H9 (cell line): Measurements from ENCODE around the gene OR2B3. TPM values are rescaled to one million over a fixed set of nuclear protein-coding genes. Genes with fewer than 3 reads are reported as not detected.
"Not testable (repeated sequence)": the region's sequence is repeated elsewhere in the genome, so short reads cannot be mapped to it uniquely, and the experiment has no call there.

ENCODE experiments used
- DNase-seq: peaks from one replicate; pipeline ENCODE4 v3.0.0-alpha.2; 2017
- H2AFZ ChIP-seq: one replicate; pipeline ENCODE4 v1.6.1; 2013; ENCODE audit warnings: mild to moderate bottlenecking, low read length, control low read depth, moderate library complexity
- H2AK5ac ChIP-seq: 2 replicates; pipeline ENCODE4 v1.6.1; 2013; ENCODE audit warnings: low read length, control low read depth, mixed read lengths; ENCODE audit not compliant: insufficient read length
- H2BK120ac ChIP-seq: one replicate; pipeline ENCODE4 v1.6.1; 2013; ENCODE audit warnings: low read depth, mild to moderate bottlenecking, low read length, control low read depth, inconsistent platforms; ENCODE audit not compliant: poor library complexity, severe bottlenecking
- H2BK12ac ChIP-seq: 2 replicates; pipeline ENCODE4 v1.6.1; 2013; ENCODE audit warnings: low read length, control low read depth, mixed read lengths, low read depth; ENCODE audit not compliant: insufficient read length
- H2BK15ac ChIP-seq: 2 replicates; pipeline ENCODE4 v1.6.1; 2013; ENCODE audit warnings: low read depth, low read length, control low read depth
- H2BK20ac ChIP-seq: one replicate; pipeline ENCODE4 v1.6.1; 2013; ENCODE audit warnings: low read depth, mild to moderate bottlenecking, low read length, control low read depth, inconsistent platforms; ENCODE audit not compliant: poor library complexity, severe bottlenecking
- H2BK5ac ChIP-seq: 2 replicates; pipeline ENCODE4 v1.6.1; 2013; ENCODE audit warnings: low read length, control low read depth, mixed read lengths; ENCODE audit not compliant: insufficient read length
- H3K14ac ChIP-seq: 2 replicates; pipeline ENCODE4 v1.6.1; 2013; ENCODE audit warnings: low read length, control low read depth; ENCODE audit not compliant: insufficient read depth
- H3K18ac ChIP-seq: 2 replicates; pipeline ENCODE4 v1.6.1; 2013; ENCODE audit warnings: low read depth, mild to moderate bottlenecking, mixed read lengths, low read length, control low read depth; ENCODE audit not compliant: insufficient read length
- H3K23ac ChIP-seq: 2 replicates; pipeline ENCODE4 v1.6.1; 2013; ENCODE audit warnings: low read length, control low read depth, mixed read lengths, low read depth; ENCODE audit not compliant: insufficient read length
- H3K23me2 ChIP-seq: 2 replicates; pipeline ENCODE4 v1.6.1; 2013; ENCODE audit warnings: low read depth, mild to moderate bottlenecking, mixed read lengths, low read length, control low read depth; ENCODE audit not compliant: insufficient read length, poor library complexity, severe bottlenecking
- H3K27ac ChIP-seq: 2 replicates; pipeline ENCODE4 v1.5.1; 2013; ENCODE audit warnings: low read length, control low read depth, mixed read lengths, low read depth; ENCODE audit not compliant: insufficient read length
- H3K27me3 ChIP-seq: 2 replicates; pipeline ENCODE4 v1.6.1; 2013; ENCODE audit warnings: low read length, control low read depth, inconsistent platforms; ENCODE audit not compliant: insufficient read depth
- H3K4ac ChIP-seq: 2 replicates; pipeline ENCODE4 v1.6.1; 2013; ENCODE audit warnings: low read depth, mild to moderate bottlenecking, control low read depth, inconsistent platforms, low read length, moderate library complexity
- H3K4me1 ChIP-seq: 2 replicates; pipeline ENCODE4 v1.6.1; 2013; ENCODE audit warnings: low read length, control low read depth, inconsistent platforms; ENCODE audit not compliant: insufficient read depth
- H3K4me2 ChIP-seq: 2 replicates; pipeline ENCODE4 v1.6.1; 2013; ENCODE audit warnings: low read length, control low read depth, mixed read lengths; ENCODE audit not compliant: insufficient read length, insufficient read depth
- H3K56ac ChIP-seq: 2 replicates; pipeline ENCODE4 v1.6.1; 2013; ENCODE audit warnings: low read depth, mild to moderate bottlenecking, mixed read lengths, low read length, control low read depth; ENCODE audit not compliant: insufficient read length
- H3K79me1 ChIP-seq: 2 replicates; pipeline ENCODE4 v1.6.1; 2013; ENCODE audit warnings: low read depth, mild to moderate bottlenecking, moderate library complexity, low read length, control low read depth, inconsistent platforms; ENCODE audit not compliant: insufficient read depth, poor library complexity, severe bottlenecking
- H3K79me2 ChIP-seq: 2 replicates; pipeline ENCODE4 v1.6.1; 2013; ENCODE audit warnings: low read length, control low read depth, inconsistent platforms; ENCODE audit not compliant: insufficient read depth
- H3K9ac ChIP-seq: 2 replicates; pipeline ENCODE4 v1.6.1; 2013; ENCODE audit warnings: low read length, control low read depth, mixed read lengths; ENCODE audit not compliant: insufficient read length; ENCODE audit errors: extremely low read depth
- H3K9me3 ChIP-seq: one replicate; pipeline ENCODE4 v1.6.1; 2013; ENCODE audit warnings: low read depth, low read length, inconsistent platforms; ENCODE audit not compliant: control insufficient read depth
- H3T11ph ChIP-seq: one replicate; pipeline ENCODE4 v1.6.1; 2013; ENCODE audit warnings: mild to moderate bottlenecking, low read length, control low read depth, inconsistent platforms
- H4K20me1 ChIP-seq: one replicate; pipeline ENCODE4 v1.6.1; 2013; ENCODE audit not compliant: control insufficient read depth, insufficient read length, insufficient read depth
- H4K5ac ChIP-seq: 2 replicates; pipeline ENCODE4 v1.6.1; 2013; ENCODE audit warnings: low read depth, mild to moderate bottlenecking, mixed read lengths, low read length, control low read depth; ENCODE audit not compliant: insufficient read length
- H4K8ac ChIP-seq: replicated peaks from 2 replicates; pipeline ENCODE4 v1.6.1; 2013; ENCODE audit warnings: low read length, control low read depth, mixed read lengths, low read depth; ENCODE audit not compliant: insufficient read length
- H4K91ac ChIP-seq: 2 replicates; pipeline ENCODE4 v1.6.1; 2013; ENCODE audit warnings: low read depth, mild to moderate bottlenecking, moderate library complexity, mixed read lengths, low read length, control low read depth; ENCODE audit not compliant: insufficient read length
- H3K27ac Mint-ChIP-seq, 3 experiments: 2 replicates in 2 of 3; 3 replicates in 1 of 3; pipeline ENCODE4 v1.8.0; 2020 to 2021; ENCODE audit warnings: mixed read lengths in 3 of 3, mild to moderate bottlenecking in 1 of 3, moderate library complexity in 1 of 3
- H3K27me3 Mint-ChIP-seq: 2 replicates; pipeline ENCODE4 v1.8.0; 2021; ENCODE audit warnings: low read depth, mild to moderate bottlenecking, moderate library complexity, mixed read lengths
- H3K36me3 Mint-ChIP-seq, 3 experiments: 2 replicates in 2 of 3; 3 replicates in 1 of 3; pipeline ENCODE4 v1.8.0; 2020 to 2021; ENCODE audit warnings: low read depth in 3 of 3, mixed read lengths in 3 of 3; ENCODE audit not compliant: insufficient read depth in 1 of 3
- H3K4me1 Mint-ChIP-seq, 2 experiments: 2 replicates each; pipeline ENCODE4 v1.8.0; 2020; ENCODE audit warnings: mixed read lengths in 2 of 2
- H3K4me3 Mint-ChIP-seq, 2 experiments: 2 replicates in 1 of 2; 3 replicates in 1 of 2; pipeline ENCODE4 v1.8.0; 2020 to 2021; ENCODE audit warnings: mild to moderate bottlenecking in 2 of 2, mixed read lengths in 2 of 2, moderate library complexity in 1 of 2
- H3K9me3 Mint-ChIP-seq, 2 experiments: 2 replicates in 1 of 2; 3 replicates in 1 of 2; pipeline ENCODE4 v1.8.0; 2020; ENCODE audit warnings: mild to moderate bottlenecking in 2 of 2, mixed read lengths in 2 of 2, moderate library complexity in 1 of 2
- CTCF ChIP-seq: fragments of 200-600 bp; sonication (generic); conservative IDR thresholded peaks from 3 replicates; pipeline ENCODE4 v1.8.0; 2021; ENCODE audit warnings: antibody characterized with exemption, mild to moderate bottlenecking
- WGBS: extraction: QIAGEN DNeasy Blood & Tissue Kit; methylation state at CpG from one replicate; pipeline ENCODE4 v1.1.7; 2013; ENCODE audit warnings: missing lambda C conversion rate, low lambda C conversion rate, mixed read lengths; ENCODE audit not compliant: insufficient read length; ENCODE audit errors: extremely low coverage; 5-methylcytosine and 5-hydroxymethylcytosine counted together
- total RNA-seq: library from RNA; stranded (reverse); gene quantifications from 2 replicates; pipeline ENCODE4 v1.2.1, GENCODE V29; 2021

The OR2B3 gene
- total RNA-seq, 1 experiment from 2014 or later = not detected

GRCh38 chr6:29129326-29130012 lies 42.4 kb upstream of the OR2B3 start:
- no peaks in the 10 kb centered on the region for H3K27me3 ChIP-seq
- H3K14ac ChIP-seq = no peak overlapping the region
- no peak overlapping the region for H3K9ac ChIP-seq
- H3K23ac ChIP-seq = no peak overlapping the region
- no peak overlapping the region for H4K91ac ChIP-seq
- H3K27me3 Mint-ChIP-seq = peaks cover 12% of the 10 kb centered on the region
- H3K79me1 ChIP-seq = no peaks in the 10 kb centered on the region
- H3K23me2 ChIP-seq = no peaks in the 10 kb centered on the region
- H3T11ph ChIP-seq = no peak overlapping the region
- H2BK12ac ChIP-seq = no peak overlapping the region
- H2BK120ac ChIP-seq = no peak overlapping the region
- H4K5ac ChIP-seq = no peak overlapping the region
- no peak overlapping the region for H2AFZ ChIP-seq
- no peak overlapping the region for H3K4me2 ChIP-seq
- no peaks in the 10 kb centered on the region for H4K20me1 ChIP-seq
- H3K27ac ChIP-seq = no peak overlapping the region
- H2AK5ac ChIP-seq = no peak overlapping the region
- H3K4ac ChIP-seq = no peak overlapping the region
- H3K4me1 Mint-ChIP-seq = no peaks in the 10 kb centered on the region
- H3K18ac ChIP-seq = no peak overlapping the region
- H3K9me3 Mint-ChIP-seq = no peaks in the 10 kb centered on the region
- H2BK15ac ChIP-seq = no peak overlapping the region
- TF ChIP-seq CTCF = no peak
- H3K4me3 Mint-ChIP-seq = no peak overlapping the region
- H4K8ac ChIP-seq = no peak overlapping the region
- no peak for DNase-seq
- H3K79me2 ChIP-seq = no peaks in the 10 kb centered on the region
- no peaks in the 10 kb centered on the region for H3K4me1 ChIP-seq
- no peaks in the 10 kb centered on the region for H3K9me3 ChIP-seq
- no peak overlapping the region for H3K56ac ChIP-seq
- no peaks in the 10 kb centered on the region for H3K36me3 Mint-ChIP-seq
- no peak overlapping the region for H2BK20ac ChIP-seq
- H3K27ac Mint-ChIP-seq = no peak overlapping the region
- H2BK5ac ChIP-seq = no peak overlapping the region
- no CpG with 5 or more reads among the region's 15 CpGs for WGBS

- H3K9me3 ChIP-seq, H3K4me1 ChIP-seq, H3K9ac ChIP-seq, H3K79me2 ChIP-seq, H2BK20ac ChIP-seq, H3K4ac ChIP-seq, H2AK5ac ChIP-seq, H3K56ac ChIP-seq, H3K4me1 Mint-ChIP-seq, DNase-seq, H3K4me3 Mint-ChIP-seq, H2BK15ac ChIP-seq, H3K27me3 ChIP-seq, H3K79me1 ChIP-seq, H3K23ac ChIP-seq, H2BK12ac ChIP-seq, H2BK120ac ChIP-seq, H3K14ac ChIP-seq, H3K27ac ChIP-seq, H3K23me2 ChIP-seq, H3K36me3 Mint-ChIP-seq, H4K8ac ChIP-seq, H4K20me1 ChIP-seq, H3K27ac Mint-ChIP-seq, H2AFZ ChIP-seq, H3K9me3 Mint-ChIP-seq, H4K91ac ChIP-seq, H4K5ac ChIP-seq, H3K18ac ChIP-seq, H2BK5ac ChIP-seq, H3K4me2 ChIP-seq, H3T11ph ChIP-seq, H3K27me3 Mint-ChIP-seq: not testable (repeated sequence)
- WGBS = no CpG with 5 or more reads among the region's 3 CpGs
Observed at GRCh38 chr6:29114964-29115363, 27.9 kb upstream of the OR2B3 start.
